ENCODE data around the gene GNG12.

GNG12 gene

GRCh38 chr1:67784545-67785186 lies 48.6 kb downstream of the GNG12 start:
- DNase-seq (ENCODE audit: low spot score): no peak

- DNase-seq (ENCODE audit: low spot score): no peak
These were observed 52.6 kb downstream of the GNG12 start for GRCh38 chr1:67780637-67781036.

- no peak for DNase-seq (ENCODE audit: low spot score)
These were observed 55.8 kb downstream of the GNG12 start for GRCh38 chr1:67777440-67777839.

- DNase-seq (ENCODE audit: low spot score): no peak
These were observed 56.3 kb downstream of the GNG12 start for GRCh38 chr1:67777016-67777415.

- no peak for DNase-seq (ENCODE audit: low spot score)
These were observed 59.8 kb downstream of the GNG12 start for GRCh38 chr1:67773462-67773861.

- DNase-seq (ENCODE audit: low spot score): no peak
These were observed 61.5 kb downstream of the GNG12 start for GRCh38 chr1:67771749-67772148.

- DNase-seq (ENCODE audit: low spot score): no peak
These were observed 62.1 kb downstream of the GNG12 start for GRCh38 chr1:67771152-67771551.

GRCh38 chr1:67769633-67770256 lies 63.5 kb downstream of the GNG12 start:
- no peak for DNase-seq (ENCODE audit: low spot score)

GRCh38 chr1:67768480-67768879 lies 64.8 kb downstream of the GNG12 start:
- no peak for DNase-seq (ENCODE audit: low spot score)

- no peak for DNase-seq (ENCODE audit: low spot score)
These were observed 66.0 kb downstream of the GNG12 start for GRCh38 chr1:67767103-67767782.

GRCh38 chr1:67766141-67766978 lies 66.9 kb downstream of the GNG12 start:
- peak; percentile 69 for DNase-seq (ENCODE audit: low spot score)

- DNase-seq (ENCODE audit: low spot score): no peak
These were observed 68.6 kb downstream of the GNG12 start for GRCh38 chr1:67764633-67765032.

GRCh38 chr1:67761730-67762129 lies 71.5 kb downstream of the GNG12 start:
- DNase-seq (ENCODE audit: low spot score): no peak

GRCh38 chr1:67761091-67761490 lies 72.2 kb downstream of the GNG12 start:
- no peak for DNase-seq (ENCODE audit: low spot score)

- no peak for DNase-seq (ENCODE audit: low spot score)
These were observed 73.0 kb downstream of the GNG12 start for GRCh38 chr1:67760030-67760821.

- no peak for DNase-seq (ENCODE audit: low spot score)
These were observed 73.6 kb downstream of the GNG12 start for GRCh38 chr1:67759692-67760029.

- no peak for DNase-seq (ENCODE audit: low spot score)
These were observed 74.2 kb downstream of the GNG12 start for GRCh38 chr1:67759066-67759465.

GRCh38 chr1:67755619-67756018 lies 77.6 kb downstream of the GNG12 start:
- DNase-seq (ENCODE audit: low spot score): no peak

GRCh38 chr1:67755160-67755559 lies 78.1 kb downstream of the GNG12 start:
- no peak for DNase-seq (ENCODE audit: low spot score)

GRCh38 chr1:67754526-67754920 lies 78.7 kb downstream of the GNG12 start:
- no peak for DNase-seq (ENCODE audit: low spot score)

GRCh38 chr1:67753776-67754525 lies 79.3 kb downstream of the GNG12 start:
- DNase-seq (ENCODE audit: low spot score): no peak
